ENCODE data around the gene DMTF1.
"Not testable (repeated sequence)": the region's sequence is repeated elsewhere in the genome, so short reads cannot be mapped to it uniquely, and the experiment has no call there.

The DMTF1 gene

GRCh38 chr7:87199700-87200450, 47.6 kb downstream of the DMTF1 start:
- Mint-ChIP-seq H3K4me1 (ENCODE audit: low read depth) (peaks cover 73% of the 10 kb centered on the region), H3K27ac (peak overlapping the region; percentile 77), H3K27me3 (no peaks in the 10 kb centered on the region), H3K36me3 (ENCODE audit: low read depth) (peaks cover 96% of the 10 kb centered on the region), H3K4me3 (no peak overlapping the region), H3K9me3 (peaks cover 13% of the 10 kb centered on the region)

GRCh38 chr7:87202208-87202607, 50.0 kb downstream of the DMTF1 start:
- Mint-ChIP-seq H3K4me3 (peak overlapping the region; percentile 28), H3K27ac (peak overlapping the region; percentile 66), H3K36me3 (ENCODE audit: low read depth) (peaks cover 95% of the 10 kb centered on the region), H3K27me3 (no peaks in the 10 kb centered on the region), H3K4me1 (ENCODE audit: low read depth) (peaks cover 81% of the 10 kb centered on the region), H3K9me3 (peaks cover 24% of the 10 kb centered on the region)

DNA sequence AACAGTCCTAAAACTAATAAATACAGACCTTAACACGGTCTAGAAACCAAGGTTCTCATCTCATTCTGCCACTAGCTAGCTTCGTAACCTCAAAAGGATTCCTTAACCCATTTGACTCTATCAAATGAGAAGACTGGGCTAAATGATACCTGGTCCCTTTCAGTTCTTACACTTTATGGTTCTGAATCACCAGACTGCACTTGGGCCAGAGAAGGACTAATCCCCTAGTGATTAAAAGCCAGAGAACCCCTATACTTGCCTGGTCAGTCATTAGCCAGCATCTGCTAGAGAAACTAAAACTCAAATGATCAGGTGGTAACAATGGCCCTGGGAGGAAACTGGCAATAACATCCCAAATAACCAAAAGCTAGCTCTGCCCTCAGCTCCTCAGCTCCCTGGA, 50.5 kb downstream of the DMTF1 start:
- H3K27ac Mint-ChIP-seq: no peak overlapping the region
- H3K4me3 Mint-ChIP-seq: no peak overlapping the region
- H3K9me3 Mint-ChIP-seq: peaks cover 24% of the 10 kb centered on the region
- peaks cover 81% of the 10 kb centered on the region for H3K4me1 Mint-ChIP-seq (ENCODE audit: low read depth)
- no peaks in the 10 kb centered on the region for H3K27me3 Mint-ChIP-seq
- H3K36me3 Mint-ChIP-seq (ENCODE audit: low read depth): peaks cover 93% of the 10 kb centered on the region

GRCh38 chr7:87203929-87204328, 51.7 kb downstream of the DMTF1 start:
- H3K4me1 Mint-ChIP-seq (ENCODE audit: low read depth): peaks cover 82% of the 10 kb centered on the region
- H3K27me3 Mint-ChIP-seq: not testable (repeated sequence)
- peak overlapping the region; percentile 56 for H3K27ac Mint-ChIP-seq
- H3K9me3 Mint-ChIP-seq: peaks cover 24% of the 10 kb centered on the region
- H3K36me3 Mint-ChIP-seq (ENCODE audit: low read depth): peaks cover 93% of the 10 kb centered on the region
- peak overlapping the region; percentile 40 for H3K4me3 Mint-ChIP-seq

DNA sequence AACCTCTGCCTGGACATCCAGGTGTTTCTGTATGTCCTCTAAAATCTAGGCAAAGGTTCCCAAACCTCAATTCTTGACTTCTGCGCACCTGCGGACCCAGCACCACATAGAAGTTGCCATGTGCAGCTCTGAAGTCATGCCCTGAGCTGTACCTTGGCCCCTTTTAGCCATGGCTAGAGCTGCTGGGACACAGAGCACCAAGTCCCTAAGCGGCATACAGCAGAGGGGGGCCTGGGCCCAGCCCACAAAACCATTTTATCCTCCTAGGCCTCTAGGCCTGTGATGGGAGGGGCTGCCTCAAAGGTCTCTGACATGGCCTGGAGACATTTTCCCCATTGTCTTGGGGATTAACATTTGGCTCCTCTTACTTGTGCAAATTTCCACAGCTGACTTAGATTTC, 52.7 kb downstream of the DMTF1 start:
- H3K27me3 Mint-ChIP-seq: no peaks in the 10 kb centered on the region
- H3K9me3 Mint-ChIP-seq: peaks cover 28% of the 10 kb centered on the region
- peaks cover 81% of the 10 kb centered on the region for H3K4me1 Mint-ChIP-seq (ENCODE audit: low read depth)
- H3K36me3 Mint-ChIP-seq (ENCODE audit: low read depth): peaks cover 91% of the 10 kb centered on the region
- H3K4me3 Mint-ChIP-seq: no peak overlapping the region
- no peak overlapping the region for H3K27ac Mint-ChIP-seq

DNA sequence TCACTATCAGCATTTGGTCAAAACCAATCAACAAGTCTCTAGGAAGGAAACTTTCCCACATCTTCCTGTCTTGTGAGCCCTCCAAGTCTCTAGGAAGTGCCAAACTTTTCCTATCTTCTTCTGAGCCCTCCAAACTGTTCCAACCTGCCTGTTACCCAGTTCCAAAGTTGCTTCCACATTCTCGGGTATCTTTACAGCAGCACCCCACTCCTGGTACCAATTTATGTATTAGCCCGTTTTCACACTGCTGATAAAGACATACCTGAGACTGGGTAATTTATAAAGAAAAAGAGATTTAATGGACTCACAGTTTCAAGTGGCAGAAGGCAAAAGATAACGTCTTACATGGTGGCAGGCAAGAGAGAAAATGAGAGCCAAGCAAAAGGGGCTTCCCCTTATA, 53.4 kb downstream of the DMTF1 start:
- H3K4me1 Mint-ChIP-seq (ENCODE audit: low read depth): peaks cover 81% of the 10 kb centered on the region
- H3K4me3 Mint-ChIP-seq: not testable (repeated sequence)

DNA sequence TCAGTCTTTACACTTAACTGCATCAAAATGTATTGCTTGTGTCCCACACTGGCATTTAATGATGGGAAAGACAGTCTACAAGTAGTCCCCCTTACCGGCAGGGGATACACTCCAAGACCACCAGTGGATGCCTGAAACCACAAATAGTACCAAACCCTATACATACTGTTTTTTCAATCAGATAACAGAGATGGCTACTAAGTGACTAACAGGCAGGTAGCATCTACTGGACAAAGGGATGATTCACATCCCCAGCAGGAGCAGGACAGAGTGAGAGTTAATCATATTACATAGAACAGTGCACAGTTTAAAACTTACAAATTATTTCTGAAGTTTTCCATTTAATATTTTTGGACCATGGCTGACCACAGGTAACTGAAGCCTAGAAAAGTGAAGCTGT, 54.1 kb downstream of the DMTF1 start:
- H3K4me1 Mint-ChIP-seq (ENCODE audit: low read depth): peaks cover 81% of the 10 kb centered on the region
- H3K9me3 Mint-ChIP-seq: peaks cover 28% of the 10 kb centered on the region
- H3K27ac Mint-ChIP-seq: peak overlapping the region; percentile 34
- peaks cover 91% of the 10 kb centered on the region for H3K36me3 Mint-ChIP-seq (ENCODE audit: low read depth)
- H3K27me3 Mint-ChIP-seq: no peaks in the 10 kb centered on the region
- no peak overlapping the region for H3K4me3 Mint-ChIP-seq

More for the DNA sequence above, 53.4 kb downstream of the DMTF1 start:
- Mint-ChIP-seq H3K36me3 (ENCODE audit: low read depth) (peaks cover 91% of the 10 kb centered on the region), H3K9me3 (peaks cover 28% of the 10 kb centered on the region), H3K27ac (peak overlapping the region; percentile 65)
- H3K27me3 Mint-ChIP-seq: not testable (repeated sequence)

DNA sequence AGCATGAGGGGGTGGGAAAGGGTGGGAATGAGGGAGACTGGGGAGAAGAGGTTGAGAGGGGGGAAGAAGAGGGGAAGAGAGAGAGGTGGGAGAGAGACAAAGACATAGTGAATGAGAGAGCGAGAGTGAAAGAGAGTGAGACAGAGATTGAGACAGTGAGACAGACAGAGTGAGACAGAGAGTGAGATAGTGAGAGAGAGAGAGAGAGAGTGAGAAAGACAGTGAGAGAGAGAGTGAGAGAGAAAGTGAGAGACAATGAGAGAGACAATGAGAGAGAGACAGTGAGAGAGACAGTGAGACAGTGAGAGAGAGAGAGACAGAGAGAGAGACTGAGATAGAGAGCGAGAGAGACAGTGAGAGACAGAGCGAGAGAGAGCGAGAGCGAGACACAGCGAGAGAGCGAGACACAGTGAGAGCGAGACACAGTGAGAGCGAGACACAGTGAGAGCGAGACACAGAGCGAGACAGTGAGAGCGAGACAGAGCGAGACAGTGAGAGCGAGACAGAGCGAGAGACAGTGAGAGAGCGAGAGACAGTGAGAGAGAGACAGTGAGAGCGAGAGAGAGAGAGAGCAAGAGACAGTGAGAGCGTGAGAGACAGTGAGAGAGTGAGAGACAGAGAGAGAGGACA, 57.2 kb downstream of the DMTF1 start:
- Mint-ChIP-seq H3K9me3 (peaks cover 15% of the 10 kb centered on the region), H3K27me3 (no peaks in the 10 kb centered on the region), H3K4me1 (ENCODE audit: low read depth) (peaks cover 86% of the 10 kb centered on the region), H3K4me3 (peak overlapping the region; percentile 25), H3K27ac (peak overlapping the region; percentile 89), H3K36me3 (ENCODE audit: low read depth) (peaks cover 85% of the 10 kb centered on the region)

DNA sequence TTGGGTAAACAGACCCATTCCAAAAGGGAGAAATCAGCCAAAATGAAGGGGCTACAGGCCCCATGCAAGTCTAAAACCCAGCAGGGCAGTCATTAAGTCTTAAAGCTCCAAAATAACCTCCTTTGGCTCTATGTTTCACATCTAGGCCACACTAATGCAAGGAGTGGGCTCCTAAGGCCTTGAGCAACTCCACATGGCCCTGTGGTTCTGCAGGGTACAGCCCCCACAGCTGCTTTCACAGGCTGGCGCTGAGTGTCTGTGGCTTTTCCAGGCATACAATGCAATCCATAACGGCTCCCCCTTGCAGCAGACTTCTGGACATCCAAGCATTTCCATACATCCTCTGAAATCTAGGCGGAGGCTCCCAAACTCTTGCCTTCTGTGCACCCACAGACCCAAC, 58.3 kb downstream of the DMTF1 start:
- Mint-ChIP-seq H3K4me3 (no peak overlapping the region), H3K4me1 (ENCODE audit: low read depth) (peaks cover 91% of the 10 kb centered on the region), H3K27me3 (no peaks in the 10 kb centered on the region), H3K36me3 (ENCODE audit: low read depth) (peaks cover 82% of the 10 kb centered on the region), H3K27ac (peak overlapping the region; percentile 81), H3K9me3 (peaks cover 13% of the 10 kb centered on the region)

DNA sequence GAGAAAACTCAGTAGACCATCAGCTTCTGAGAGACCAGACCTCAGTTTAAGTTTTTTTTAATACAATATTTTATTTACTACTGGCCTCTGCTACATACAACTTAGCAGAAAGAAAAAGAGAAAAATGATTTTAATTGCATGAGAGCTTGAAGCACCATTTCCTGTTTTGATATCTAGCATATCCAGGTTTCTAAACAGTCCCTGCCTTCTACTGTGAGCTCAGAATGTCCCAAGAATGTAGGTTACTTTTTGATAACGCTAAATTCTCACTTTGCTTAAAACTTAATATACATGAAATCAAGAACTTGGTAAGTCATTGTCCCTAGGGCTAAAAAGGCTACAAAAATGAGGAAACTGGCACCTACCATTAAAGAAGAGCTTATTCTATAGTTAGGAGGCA, 60.2 kb downstream of the DMTF1 start:
- Mint-ChIP-seq H3K36me3 (ENCODE audit: low read depth) (peaks cover 70% of the 10 kb centered on the region), H3K27me3 (no peaks in the 10 kb centered on the region), H3K27ac (peak overlapping the region; percentile 87), H3K9me3 (peaks cover 4% of the 10 kb centered on the region), H3K4me1 (ENCODE audit: low read depth) (peaks cover 97% of the 10 kb centered on the region), H3K4me3 (peak overlapping the region; percentile 74)

GRCh38 chr7:87213252-87213651, 61.0 kb downstream of the DMTF1 start:
- Mint-ChIP-seq H3K9me3 (peaks cover 4% of the 10 kb centered on the region), H3K4me3 (peak overlapping the region; percentile 74), H3K36me3 (ENCODE audit: low read depth) (peaks cover 69% of the 10 kb centered on the region), H3K27ac (peak overlapping the region; percentile 85), H3K27me3 (no peaks in the 10 kb centered on the region), H3K4me1 (ENCODE audit: low read depth) (peaks cover 95% of the 10 kb centered on the region)

- H3K4me3 Mint-ChIP-seq: peak overlapping the region; percentile 74
- H3K27ac Mint-ChIP-seq: peak overlapping the region; percentile 85
- H3K27me3 Mint-ChIP-seq: no peaks in the 10 kb centered on the region
- H3K4me1 Mint-ChIP-seq (ENCODE audit: low read depth): peaks cover 95% of the 10 kb centered on the region
- peaks cover 4% of the 10 kb centered on the region for H3K9me3 Mint-ChIP-seq
- peaks cover 69% of the 10 kb centered on the region for H3K36me3 Mint-ChIP-seq (ENCODE audit: low read depth)
These were observed 61.6 kb downstream of the DMTF1 start for GRCh38 chr7:87213811-87214210.

- Mint-ChIP-seq H3K9me3 (no peaks in the 10 kb centered on the region), H3K4me1 (ENCODE audit: low read depth) (peaks cover 84% of the 10 kb centered on the region), H3K27ac (peak overlapping the region; percentile 85), H3K27me3 (no peaks in the 10 kb centered on the region), H3K4me3 (peak overlapping the region; percentile 74), H3K36me3 (ENCODE audit: low read depth) (peaks cover 71% of the 10 kb centered on the region)
These were observed 62.8 kb downstream of the DMTF1 start for GRCh38 chr7:87215046-87215445.

- no peaks in the 10 kb centered on the region for H3K27me3 Mint-ChIP-seq
- H3K9me3 Mint-ChIP-seq: no peaks in the 10 kb centered on the region
- H3K36me3 Mint-ChIP-seq (ENCODE audit: low read depth): peaks cover 55% of the 10 kb centered on the region
- H3K27ac Mint-ChIP-seq: peak overlapping the region; percentile 97
- H3K4me1 Mint-ChIP-seq (ENCODE audit: low read depth): peaks cover 72% of the 10 kb centered on the region
- peak overlapping the region; percentile 97 for H3K4me3 Mint-ChIP-seq
These were observed 64.7 kb downstream of the DMTF1 start for GRCh38 chr7:87216701-87217508.
